SK-N-SH (cell line): ENCODE results near the gene ADGRF4.
"Not testable (repeated sequence)": the region's sequence is repeated elsewhere in the genome, so short reads cannot be mapped to it uniquely, and the experiment has no call there.

Source experiments
- EP300 ChIP-seq, 2 experiments: IDR thresholded peaks; 2 replicates each; pipeline versions ENCODE4 v1.4.0 to v1.6.1; 2012; ENCODE audit warnings: borderline replicate concordance in 1 of 2, low read depth in 1 of 2, low read length in 1 of 2
- EZH2phosphoT487 ChIP-seq: fragments of 200-600 bp; sonication (generic); IDR thresholded peaks from 2 replicates; pipeline ENCODE4 v1.6.1; 2017; ENCODE audit warnings: low read depth, mixed run types, mild to moderate bottlenecking, antibody characterized with exemption, moderate library complexity, borderline replicate concordance
- JUND ChIP-seq: IDR thresholded peaks from 2 replicates; pipeline ENCODE4 v1.4.0; 2012
- POLR2AphosphoS5 ChIP-seq: IDR thresholded peaks from 2 replicates; pipeline ENCODE4 v1.6.1; 2012; ENCODE audit warnings: low read depth, low read length
- RCOR1 ChIP-seq: fragments of 150-350 bp; IDR thresholded peaks from 2 replicates; pipeline ENCODE4 v1.6.1; 2017; ENCODE audit warnings: antibody characterized with exemption, low read length
- RFX5 ChIP-seq: IDR thresholded peaks from 2 replicates; pipeline ENCODE4 v1.6.1; 2012; ENCODE audit warnings: mild to moderate bottlenecking, improper control_type of control experiment, low read length
- SIN3A ChIP-seq: IDR thresholded peaks from 2 replicates; pipeline ENCODE4 v1.6.1; 2012; ENCODE audit warnings: low read depth, mild to moderate bottlenecking, low read length, moderate library complexity, borderline replicate concordance
- TEAD4 ChIP-seq: IDR thresholded peaks from 2 replicates; pipeline ENCODE4 v1.4.0; 2012; ENCODE audit warnings: mild to moderate bottlenecking, borderline replicate concordance; ENCODE audit not compliant: insufficient read depth
- TF ChIP-seq, protein P1 (sequence below): fragments of 200-600 bp; sonication (generic); IDR thresholded peaks from 2 replicates; pipeline ENCODE4 v1.6.1; 2017; ENCODE audit warnings: antibody characterized with exemption, mild to moderate bottlenecking, moderate library complexity
- TF ChIP-seq, protein P2 (sequence below): IDR thresholded peaks from 2 replicates; pipeline ENCODE4 v1.4.0; 2012; ENCODE audit warnings: low read depth, borderline replicate concordance
- TF ChIP-seq, protein P3 (sequence below): IDR thresholded peaks from 2 replicates; pipeline ENCODE4; 2012
- TF ChIP-seq, protein P4 (sequence below): IDR thresholded peaks from 2 replicates; pipeline ENCODE4 v1.6.1; 2012; ENCODE audit warnings: mild to moderate bottlenecking, low read depth, low read length, moderate library complexity
- TF ChIP-seq, protein P5 (sequence below): fragments of 150-350 bp; IDR thresholded peaks from 2 replicates; pipeline ENCODE4 v1.6.1; 2017; ENCODE audit warnings: antibody characterized with exemption, low read length, low read depth, borderline replicate concordance

DNA sequence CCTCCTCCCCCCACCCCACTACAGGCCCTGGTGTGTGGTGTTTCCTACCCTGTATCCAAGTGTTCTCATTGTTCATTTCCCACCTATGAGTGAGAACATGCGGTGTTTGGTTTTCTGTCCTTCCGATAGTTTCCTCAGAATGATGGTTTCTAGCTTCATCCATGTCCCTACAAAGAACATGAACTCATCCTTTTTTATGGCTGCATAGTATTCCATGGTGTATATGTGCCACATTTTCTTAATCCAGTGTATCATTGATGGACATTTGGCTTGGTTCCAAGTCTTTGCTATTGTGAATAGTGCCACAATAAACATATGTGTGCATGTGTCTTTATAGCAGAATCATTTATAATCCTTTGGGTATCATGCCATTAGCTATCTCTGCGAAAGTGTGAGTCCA, 46.9 kb downstream of the ADGRF4 start:
- TF ChIP-seq, protein P1, sequence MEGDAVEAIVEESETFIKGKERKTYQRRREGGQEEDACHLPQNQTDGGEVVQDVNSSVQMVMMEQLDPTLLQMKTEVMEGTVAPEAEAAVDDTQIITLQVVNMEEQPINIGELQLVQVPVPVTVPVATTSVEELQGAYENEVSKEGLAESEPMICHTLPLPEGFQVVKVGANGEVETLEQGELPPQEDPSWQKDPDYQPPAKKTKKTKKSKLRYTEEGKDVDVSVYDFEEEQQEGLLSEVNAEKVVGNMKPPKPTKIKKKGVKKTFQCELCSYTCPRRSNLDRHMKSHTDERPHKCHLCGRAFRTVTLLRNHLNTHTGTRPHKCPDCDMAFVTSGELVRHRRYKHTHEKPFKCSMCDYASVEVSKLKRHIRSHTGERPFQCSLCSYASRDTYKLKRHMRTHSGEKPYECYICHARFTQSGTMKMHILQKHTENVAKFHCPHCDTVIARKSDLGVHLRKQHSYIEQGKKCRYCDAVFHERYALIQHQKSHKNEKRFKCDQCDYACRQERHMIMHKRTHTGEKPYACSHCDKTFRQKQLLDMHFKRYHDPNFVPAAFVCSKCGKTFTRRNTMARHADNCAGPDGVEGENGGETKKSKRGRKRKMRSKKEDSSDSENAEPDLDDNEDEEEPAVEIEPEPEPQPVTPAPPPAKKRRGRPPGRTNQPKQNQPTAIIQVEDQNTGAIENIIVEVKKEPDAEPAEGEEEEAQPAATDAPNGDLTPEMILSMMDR: not testable (repeated sequence)
- TF ChIP-seq, protein P2, sequence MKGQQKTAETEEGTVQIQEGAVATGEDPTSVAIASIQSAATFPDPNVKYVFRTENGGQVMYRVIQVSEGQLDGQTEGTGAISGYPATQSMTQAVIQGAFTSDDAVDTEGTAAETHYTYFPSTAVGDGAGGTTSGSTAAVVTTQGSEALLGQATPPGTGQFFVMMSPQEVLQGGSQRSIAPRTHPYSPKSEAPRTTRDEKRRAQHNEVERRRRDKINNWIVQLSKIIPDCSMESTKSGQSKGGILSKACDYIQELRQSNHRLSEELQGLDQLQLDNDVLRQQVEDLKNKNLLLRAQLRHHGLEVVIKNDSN: not testable (repeated sequence)
- TF ChIP-seq, protein P3, sequence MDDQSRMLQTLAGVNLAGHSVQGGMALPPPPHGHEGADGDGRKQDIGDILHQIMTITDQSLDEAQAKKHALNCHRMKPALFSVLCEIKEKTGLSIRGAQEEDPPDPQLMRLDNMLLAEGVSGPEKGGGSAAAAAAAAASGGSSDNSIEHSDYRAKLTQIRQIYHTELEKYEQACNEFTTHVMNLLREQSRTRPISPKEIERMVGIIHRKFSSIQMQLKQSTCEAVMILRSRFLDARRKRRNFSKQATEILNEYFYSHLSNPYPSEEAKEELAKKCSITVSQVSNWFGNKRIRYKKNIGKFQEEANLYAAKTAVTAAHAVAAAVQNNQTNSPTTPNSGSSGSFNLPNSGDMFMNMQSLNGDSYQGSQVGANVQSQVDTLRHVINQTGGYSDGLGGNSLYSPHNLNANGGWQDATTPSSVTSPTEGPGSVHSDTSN: not testable (repeated sequence)
- not testable (repeated sequence) for TF ChIP-seq TEAD4; JUND; SIN3A; RCOR1; EZH2phosphoT487; RFX5; EP300 (IDR thresholded peaks at IDR 0.05; ENCODE audit: borderline replicate concordance in 1 of 2, low read depth in 1 of 2, low read length in 1 of 2); POLR2AphosphoS5
- TF ChIP-seq, protein P4, sequence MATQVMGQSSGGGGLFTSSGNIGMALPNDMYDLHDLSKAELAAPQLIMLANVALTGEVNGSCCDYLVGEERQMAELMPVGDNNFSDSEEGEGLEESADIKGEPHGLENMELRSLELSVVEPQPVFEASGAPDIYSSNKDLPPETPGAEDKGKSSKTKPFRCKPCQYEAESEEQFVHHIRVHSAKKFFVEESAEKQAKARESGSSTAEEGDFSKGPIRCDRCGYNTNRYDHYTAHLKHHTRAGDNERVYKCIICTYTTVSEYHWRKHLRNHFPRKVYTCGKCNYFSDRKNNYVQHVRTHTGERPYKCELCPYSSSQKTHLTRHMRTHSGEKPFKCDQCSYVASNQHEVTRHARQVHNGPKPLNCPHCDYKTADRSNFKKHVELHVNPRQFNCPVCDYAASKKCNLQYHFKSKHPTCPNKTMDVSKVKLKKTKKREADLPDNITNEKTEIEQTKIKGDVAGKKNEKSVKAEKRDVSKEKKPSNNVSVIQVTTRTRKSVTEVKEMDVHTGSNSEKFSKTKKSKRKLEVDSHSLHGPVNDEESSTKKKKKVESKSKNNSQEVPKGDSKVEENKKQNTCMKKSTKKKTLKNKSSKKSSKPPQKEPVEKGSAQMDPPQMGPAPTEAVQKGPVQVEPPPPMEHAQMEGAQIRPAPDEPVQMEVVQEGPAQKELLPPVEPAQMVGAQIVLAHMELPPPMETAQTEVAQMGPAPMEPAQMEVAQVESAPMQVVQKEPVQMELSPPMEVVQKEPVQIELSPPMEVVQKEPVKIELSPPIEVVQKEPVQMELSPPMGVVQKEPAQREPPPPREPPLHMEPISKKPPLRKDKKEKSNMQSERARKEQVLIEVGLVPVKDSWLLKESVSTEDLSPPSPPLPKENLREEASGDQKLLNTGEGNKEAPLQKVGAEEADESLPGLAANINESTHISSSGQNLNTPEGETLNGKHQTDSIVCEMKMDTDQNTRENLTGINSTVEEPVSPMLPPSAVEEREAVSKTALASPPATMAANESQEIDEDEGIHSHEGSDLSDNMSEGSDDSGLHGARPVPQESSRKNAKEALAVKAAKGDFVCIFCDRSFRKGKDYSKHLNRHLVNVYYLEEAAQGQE: not testable (repeated sequence)
- TF ChIP-seq, protein P5, sequence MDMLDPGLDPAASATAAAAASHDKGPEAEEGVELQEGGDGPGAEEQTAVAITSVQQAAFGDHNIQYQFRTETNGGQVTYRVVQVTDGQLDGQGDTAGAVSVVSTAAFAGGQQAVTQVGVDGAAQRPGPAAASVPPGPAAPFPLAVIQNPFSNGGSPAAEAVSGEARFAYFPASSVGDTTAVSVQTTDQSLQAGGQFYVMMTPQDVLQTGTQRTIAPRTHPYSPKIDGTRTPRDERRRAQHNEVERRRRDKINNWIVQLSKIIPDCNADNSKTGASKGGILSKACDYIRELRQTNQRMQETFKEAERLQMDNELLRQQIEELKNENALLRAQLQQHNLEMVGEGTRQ: not testable (repeated sequence)
